K562 (cell line): ENCODE results near the gene ARL14. TPM values are rescaled to one million over a fixed set of nuclear protein-coding genes. Genes with fewer than 3 reads are reported as not detected.

Source experiments
- DEAF1 ChIP-seq: fragments of 450-650 bp; formaldehyde crosslinking; IDR thresholded peaks from 2 replicates; pipeline ENCODE4 v1.4.0; 2020; ENCODE audit warnings: mild to moderate bottlenecking, moderate library complexity
- REST ChIP-seq, 2 experiments: fragments of 450-650 bp; formaldehyde crosslinking in 1 of 2; IDR thresholded peaks; 2 replicates each; pipeline versions ENCODE4 v1.4.0 to v1.6.1; 2014 to 2020; ENCODE audit warnings: mild to moderate bottlenecking in 2 of 2, borderline replicate concordance in 1 of 2, low read depth in 1 of 2
- polyA plus RNA-seq, 8 experiments: library from polyadenylated mRNA; depleted of rRNA in 4 of 8; stranded (reverse) in 5 of 8; unstranded in 3 of 8; fragments of >200 nt; fragmentation: Nextera tagmentation in 2 of 8; fragmentation: Illumina TruSeq in 1 of 8; extraction: Ambion mirVana in 2 of 8; extraction: Trizol in 1 of 8; gene quantifications; 2 replicates each; pipeline versions ENCODE4 v1.2.1 to v1.2.3, GENCODE V29; 2011 to 2014; ENCODE audit warnings: inconsistent platforms in 1 of 8, missing spikeins in 1 of 8
- total RNA-seq, 7 experiments: library from RNA; depleted of rRNA in 6 of 7; stranded (reverse); fragments of >200 nt in 6 of 7; fragmentation: Illumina TruSeq in 2 of 7; extraction: Trizol in 2 of 7; gene quantifications; 2 replicates each; pipeline versions ENCODE4 v1.2.1 to v1.2.3, GENCODE V29; 2011 to 2021; ENCODE audit warnings: low replicate concordance in 1 of 7

ARL14 gene
- total and polyA plus RNA-seq, 9 of the 15 experiments (the other 6 are each of a cell fraction or from before 2014, with no cell fraction given): not detected

GRCh38 chr3:160707187-160707794 is 30.3 kb downstream of the ARL14 start (continued):
- peak; percentile 42; the same call in 1 of the 2 replicates for TF ChIP-seq DEAF1 (CRISPR knock-in tag)
- peak; percentile 59 for TF ChIP-seq REST (IDR thresholded peaks at IDR 0.05; ENCODE audit: borderline replicate concordance)
- TF ChIP-seq REST (CRISPR knock-in tag; IDR thresholded peaks at IDR 0.05; ENCODE audit: low read depth): no peak
